Measurements from ENCODE around the gene PDGFB.

- TF ChIP-seq CTCF (IDR thresholded peaks at IDR 0.05) (no peak), POLR2AphosphoS5 (IDR thresholded peaks at IDR 0.05; ENCODE audit: insufficient read depth in 1 of 2, low read depth in 1 of 2) (no peak)
Measured at GRCh38 chr22:39254789-39255298, 10.1 kb upstream of the PDGFB start.

Data from vagina (tissue), 2 donors.